Endothelial cell of umbilical vein (primary cell): ENCODE measurements around the gene C1orf52. TPM values are rescaled to one million over a fixed set of nuclear protein-coding genes. Genes with fewer than 3 reads are reported as not detected.

Source experiments
- BruUV-seq: library from RNA; stranded (reverse); fragments of 400-500 nt; replicated peaks from 2 replicates; lab custom pipeline; 2021; lab: Mats Ljungman, UMichigan
- CTCF ChIA-PET: fragments of 300-600, 350-600 bp; sonication (Branson Sonifier 250); formaldehyde crosslinking; loops from one replicate; lab custom pipeline; 2021; ENCODE audit warnings: antibody characterized with exemption, inconsistent platforms; lab: Charles Lee
- POLR2A ChIA-PET: fragments of 300-600, 350-600 bp; sonication (Branson Sonifier 250); formaldehyde crosslinking; loops from one replicate; lab custom pipeline; 2021; ENCODE audit warnings: antibody characterized with exemption, inconsistent platforms; lab: Charles Lee
- DNase-seq: peaks from one replicate; pipeline ENCODE4 v3.0.0-alpha.2; 2011; ENCODE audit warnings: low read depth, low spot score
- FAIRE-seq: peaks from 2 replicates; lab custom pipeline; 2011; peaks lifted over from hg19 to GRCh38; lab: Jason Lieb, UNC
- H2AFZ ChIP-seq: 2 replicates; pipeline ENCODE4 v1.6.0; 2012; ENCODE audit warnings: low read depth, low read length, control low read depth, inconsistent platforms
- H3K27ac ChIP-seq: 2 replicates; pipeline ENCODE4 v1.5.1; 2011; ENCODE audit warnings: low read depth, mild to moderate bottlenecking, control low read depth, low read length, moderate library complexity; ENCODE audit not compliant: insufficient read depth
- H3K27me3 ChIP-seq, 2 experiments: 2 replicates each; pipeline versions ENCODE4 v1.6.0 to v1.6.1; 2011; ENCODE audit warnings: low read length in 2 of 2, mixed read lengths in 1 of 2; ENCODE audit not compliant: control insufficient read depth in 2 of 2, insufficient read depth in 2 of 2
- H3K36me3 ChIP-seq, 2 experiments: 2 replicates in 1 of 2; 3 replicates in 1 of 2; pipeline ENCODE4 v1.5.1; 2011; ENCODE audit warnings: low read length in 2 of 2, mild to moderate bottlenecking in 1 of 2, moderate library complexity in 1 of 2; ENCODE audit not compliant: control insufficient read depth in 2 of 2, insufficient read depth in 2 of 2; ENCODE audit errors: extremely low read depth in 1 of 2
- H3K4me1 ChIP-seq: 3 replicates; pipeline ENCODE4 v1.5.1; 2011; ENCODE audit warnings: mild to moderate bottlenecking, low read length; ENCODE audit not compliant: control insufficient read depth, insufficient read depth; ENCODE audit errors: extremely low read depth
- H3K4me2 ChIP-seq: 2 replicates; pipeline ENCODE4 v1.6.1; 2011; ENCODE audit warnings: low read length, control low read depth, mixed read lengths; ENCODE audit not compliant: insufficient read depth
- H3K4me3 ChIP-seq, 3 experiments: fragments of 200-600 bp in 1 of 3; sonication (generic), shearing (Covaris generic) in 1 of 3; replicated peaks in 1 of 3; 2 replicates each; pipeline ENCODE4 v1.5.1; 2011 to 2016; ENCODE audit warnings: control low read depth in 3 of 3, low read length in 3 of 3, mild to moderate bottlenecking in 2 of 3, inconsistent platforms in 1 of 3, low read depth in 1 of 3, moderate library complexity in 1 of 3; ENCODE audit not compliant: insufficient read depth in 1 of 3
- H3K79me2 ChIP-seq: 2 replicates; pipeline ENCODE4 v1.6.0; 2012; ENCODE audit warnings: low read length, inconsistent platforms; ENCODE audit not compliant: control insufficient read depth, insufficient read depth
- H3K9ac ChIP-seq: replicated peaks from 2 replicates; pipeline ENCODE3; 2011; ENCODE audit warnings: low read length, control low read depth; ENCODE audit not compliant: insufficient read depth; ENCODE audit errors: extremely low read depth
- H3K9me1 ChIP-seq: replicated peaks from 3 replicates; pipeline ENCODE4 v1.6.0; 2011; ENCODE audit warnings: mild to moderate bottlenecking, low read length; ENCODE audit not compliant: control insufficient read depth, insufficient read depth; ENCODE audit errors: extremely low read depth
- H3K9me3 ChIP-seq: replicated peaks from 2 replicates; pipeline ENCODE4 v1.5.1; 2012; ENCODE audit warnings: low read length, inconsistent platforms; ENCODE audit not compliant: control insufficient read depth, insufficient read depth
- H4K20me1 ChIP-seq: replicated peaks from 2 replicates; pipeline ENCODE3; 2011; ENCODE audit warnings: mild to moderate bottlenecking, low read length; ENCODE audit not compliant: control insufficient read depth, insufficient read depth; ENCODE audit errors: extremely low read depth
- FOS ChIP-seq: IDR thresholded peaks from 2 replicates; pipeline ENCODE4 v1.6.1; 2011; ENCODE audit warnings: mild to moderate bottlenecking, low read length, moderate library complexity, borderline replicate concordance; ENCODE audit not compliant: insufficient read depth
- GATA2 ChIP-seq: IDR thresholded peaks from 2 replicates; pipeline ENCODE4 v1.7.0; 2011; ENCODE audit warnings: low read depth, mild to moderate bottlenecking, moderate library complexity, mixed read lengths, low read length; ENCODE audit not compliant: insufficient read length, insufficient read depth
- JUN ChIP-seq: IDR thresholded peaks from 2 replicates; pipeline ENCODE4 v1.6.1; 2011; ENCODE audit warnings: borderline replicate concordance, low read depth; ENCODE audit not compliant: insufficient read length, insufficient read depth
- MAX ChIP-seq: IDR thresholded peaks from 2 replicates; pipeline ENCODE4 v1.6.1; 2011; ENCODE audit not compliant: insufficient read depth, insufficient read length
- MYC ChIP-seq: IDR thresholded peaks from one replicate; pipeline ENCODE4 v1.6.1; 2011; ENCODE audit warnings: mild to moderate bottlenecking, low read depth, low read length
- POLR2A ChIP-seq: IDR thresholded peaks from 2 replicates; pipeline ENCODE4 v1.6.1; 2012; ENCODE audit warnings: low read depth, mild to moderate bottlenecking, control low read depth, low read length
- POLR2AphosphoS5 ChIP-seq: IDR thresholded peaks from 2 replicates; pipeline ENCODE4 v1.6.1; 2012; ENCODE audit warnings: low read depth, mild to moderate bottlenecking, control low read depth, low read length, moderate library complexity; ENCODE audit not compliant: insufficient read depth
- dilution Hi-C: fragments of 300-500 bp; cut with MboI; formaldehyde crosslinking; loops from one replicate; pipeline ENCODE4 v1.15.0; 2019; ENCODE audit warnings: low sequenced_read_pairs; ENCODE audit not compliant: extremely low pct_ligation_motif_present
- intact Hi-C: fragments of 100-400 bp; cut with micrococcal nuclease; formaldehyde crosslinking; loops from one replicate; pipeline ENCODE4 v1.10.0; 2022
- polyA plus RNA-seq, 4 experiments: library from polyadenylated mRNA; depleted of rRNA in 3 of 4; stranded (reverse) in 3 of 4; unstranded in 1 of 4; fragments of >200 nt; gene quantifications; 2 replicates each; pipeline versions ENCODE4 v1.2.1 to v1.2.3, GENCODE V29; 2011 to 2012; ENCODE audit warnings: missing spikeins in 1 of 4
- total RNA-seq: library from RNA; stranded (reverse); gene quantifications from 2 replicates; pipeline ENCODE4 v1.2.3, GENCODE V29; 2021

C1orf52 gene
- total and polyA plus RNA-seq, 2 donors (not counting 3 experiments of a cell fraction or from before 2014, with no cell fraction given) = 22.7 to 26.7 TPM

GRCh38 chr1:85289848-85290335 lies 30.4 kb upstream of the C1orf52 start:
- Histone ChIP-seq H3K79me2 (no peaks in the 10 kb centered on the region), H3K9ac (no peak overlapping the region), H3K27ac (no peak overlapping the region), H3K36me3 (no peaks in the 10 kb centered on the region), H3K9me1 (no peaks in the 10 kb centered on the region), H3K4me2 (no peak overlapping the region), H4K20me1 (no peaks in the 10 kb centered on the region), H3K4me3 (no peak overlapping the region), H3K4me1 (peaks cover 20% of the 10 kb centered on the region), H3K27me3 (no peaks in the 10 kb centered on the region), H3K9me3 (no peaks in the 10 kb centered on the region), H2AFZ (peak overlapping the region; percentile 15)
- intact Hi-C loops = no loop called here
- dilution Hi-C loops = no loop called here
- no peak for DNase-seq
- TF ChIP-seq POLR2AphosphoS5 (no peak), POLR2A (no peak), GATA2 (no peak), MAX (no peak), MYC (no peak), JUN (no peak), FOS (no peak)
- no peak for FAIRE-seq
- BruUV-seq = TSS peak; percentile 36
- ChIA-PET POLR2A (no interaction called here), CTCF (interaction anchor here (1.1 to 1.4 kb wide), 3 partner anchors 10 to 54 kb away, joined by 3 to 4 read pairs (median 3); no protein-coding TSS in a partner anchor)

- peak; percentile 98 for FAIRE-seq
Measured at GRCh38 chr1:85289207-85289847, 29.9 kb upstream of the C1orf52 start.

More at GRCh38 chr1:85289207-85289847, 29.9 kb upstream of the C1orf52 start:
- DNase-seq = peak; percentile 70
- H4K20me1 ChIP-seq = no peaks in the 10 kb centered on the region
- no peak overlapping the region for H3K27ac ChIP-seq
- no peaks in the 10 kb centered on the region for H3K79me2 ChIP-seq
- dilution Hi-C loops (no loop called here), intact Hi-C loops (no loop called here)
- H3K36me3 ChIP-seq = no peaks in the 10 kb centered on the region
- no peaks in the 10 kb centered on the region for H3K9me3 ChIP-seq
- H3K4me3 ChIP-seq = no peak overlapping the region
- POLR2A ChIA-PET = no interaction called here
- TF ChIP-seq POLR2AphosphoS5 (peak; percentile 76), GATA2 (no peak), JUN (peak; percentile 46), FOS (peak; percentile 98)
- no peak overlapping the region for H3K9ac ChIP-seq
- CTCF ChIA-PET = interaction anchor here (1.1 to 1.4 kb wide), 2 partner anchors 35 to 55 kb away, joined by 3 to 4 read pairs; no protein-coding TSS in a partner anchor
- no peaks in the 10 kb centered on the region for H3K9me1 ChIP-seq
- H3K4me2 ChIP-seq = no peak overlapping the region
- peaks cover 16% of the 10 kb centered on the region for H3K4me1 ChIP-seq
- BruUV-seq = no TSS peak
- H3K27me3 ChIP-seq = no peaks in the 10 kb centered on the region
- H2AFZ ChIP-seq = no peak overlapping the region
